BJ (cell line): ENCODE measurements around the gene LAMA2. TPM values are rescaled to one million over a fixed set of nuclear protein-coding genes. Genes with fewer than 3 reads are reported as not detected.

Experiments used
- CTCF ChIA-PET: fragments of 350-600 bp; formaldehyde crosslinking; extraction: SDS; loops from one replicate; lab custom pipeline; 2021; ENCODE audit warnings: antibody characterized with exemption, inconsistent platforms; lab: Yijun Ruan, JAX
- POLR2A ChIA-PET: fragments of 300-600 bp; sonication (Branson Sonifier 250); formaldehyde crosslinking; extraction: SDS; loops from one replicate; lab custom pipeline; 2021; ENCODE audit warnings: antibody characterized with exemption; lab: Charles Lee
- DNase-seq: peaks from one replicate; pipeline ENCODE4 v3.0.0-alpha.2; 2011; ENCODE audit warnings: low read depth
- H3K27me3 ChIP-seq: 2 replicates; pipeline ENCODE4 v1.6.0; 2011; ENCODE audit warnings: low read length; ENCODE audit not compliant: control insufficient read depth, insufficient read depth
- H3K36me3 ChIP-seq: 2 replicates; pipeline ENCODE4 v1.5.1; 2011; ENCODE audit warnings: low read length; ENCODE audit not compliant: control insufficient read depth, insufficient read depth
- H3K4me3 ChIP-seq: 2 replicates; pipeline ENCODE4 v1.5.1; 2011; ENCODE audit warnings: low read depth, mild to moderate bottlenecking, control low read depth, low read length
- polyA plus RNA-seq: library from polyadenylated mRNA; depleted of rRNA; stranded (reverse); fragments of >200 nt; gene quantifications from 2 replicates; pipeline ENCODE4 v1.2.3, GENCODE V29; 2011
- TF ChIP-seq, protein P1 (sequence below): IDR thresholded peaks from 2 replicates; pipeline ENCODE4 v1.5.1; 2011; ENCODE audit warnings: low read depth, mild to moderate bottlenecking, control low read depth, inconsistent platforms, low read length, moderate library complexity; ENCODE audit not compliant: insufficient read depth

LAMA2 gene
- polyA plus RNA-seq, 1 experiment, result 50.0 TPM

DNA sequence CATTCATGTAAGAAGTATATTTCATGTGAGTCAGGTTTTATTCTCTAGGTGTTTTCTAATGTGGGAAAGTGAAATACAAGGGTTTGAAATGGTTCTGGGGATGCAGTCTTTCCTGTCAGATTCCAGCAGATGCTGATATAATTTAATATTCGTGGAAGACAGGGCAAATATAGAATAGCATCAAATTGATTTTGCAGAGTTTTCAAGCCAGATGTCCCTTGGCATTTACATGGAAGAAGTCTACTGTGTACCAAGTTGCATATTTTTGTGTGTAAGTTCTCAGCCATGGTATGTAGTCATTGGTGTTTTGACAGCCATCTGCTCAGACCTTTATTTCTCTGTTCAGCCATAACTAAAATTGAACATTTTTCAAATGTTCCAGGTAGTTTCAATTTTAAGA is 143.7 kb downstream of the LAMA2 start:
- H3K4me3 ChIP-seq, result no peak overlapping the region
- TF ChIP-seq, protein P1, sequence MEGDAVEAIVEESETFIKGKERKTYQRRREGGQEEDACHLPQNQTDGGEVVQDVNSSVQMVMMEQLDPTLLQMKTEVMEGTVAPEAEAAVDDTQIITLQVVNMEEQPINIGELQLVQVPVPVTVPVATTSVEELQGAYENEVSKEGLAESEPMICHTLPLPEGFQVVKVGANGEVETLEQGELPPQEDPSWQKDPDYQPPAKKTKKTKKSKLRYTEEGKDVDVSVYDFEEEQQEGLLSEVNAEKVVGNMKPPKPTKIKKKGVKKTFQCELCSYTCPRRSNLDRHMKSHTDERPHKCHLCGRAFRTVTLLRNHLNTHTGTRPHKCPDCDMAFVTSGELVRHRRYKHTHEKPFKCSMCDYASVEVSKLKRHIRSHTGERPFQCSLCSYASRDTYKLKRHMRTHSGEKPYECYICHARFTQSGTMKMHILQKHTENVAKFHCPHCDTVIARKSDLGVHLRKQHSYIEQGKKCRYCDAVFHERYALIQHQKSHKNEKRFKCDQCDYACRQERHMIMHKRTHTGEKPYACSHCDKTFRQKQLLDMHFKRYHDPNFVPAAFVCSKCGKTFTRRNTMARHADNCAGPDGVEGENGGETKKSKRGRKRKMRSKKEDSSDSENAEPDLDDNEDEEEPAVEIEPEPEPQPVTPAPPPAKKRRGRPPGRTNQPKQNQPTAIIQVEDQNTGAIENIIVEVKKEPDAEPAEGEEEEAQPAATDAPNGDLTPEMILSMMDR, result no peak
- CTCF ChIA-PET, result no interaction called here
- no peaks in the 10 kb centered on the region for H3K27me3 ChIP-seq
- POLR2A ChIA-PET, result no interaction called here
- no peaks in the 10 kb centered on the region for H3K36me3 ChIP-seq
- DNase-seq, result no peak

DNA sequence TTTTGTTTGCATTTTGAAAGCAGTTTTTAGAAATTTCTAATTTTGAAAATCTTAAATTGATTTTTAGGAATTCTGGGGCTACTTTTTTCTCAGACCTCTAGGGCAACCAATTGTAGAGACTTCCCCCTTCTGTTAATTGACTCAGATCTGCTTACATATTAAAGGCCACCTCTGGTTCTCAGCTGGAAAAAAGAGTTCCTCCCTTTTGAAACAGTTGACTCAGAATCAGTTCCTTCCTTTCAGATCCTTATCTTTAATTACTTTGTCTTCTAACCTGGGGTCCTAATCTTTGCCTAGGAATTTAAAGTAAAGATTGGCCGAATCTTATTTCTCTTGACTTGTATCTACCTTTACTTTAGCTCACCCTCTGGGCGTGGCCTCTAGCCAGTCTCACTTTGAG is 146.8 kb downstream of the LAMA2 start:
- TF ChIP-seq, protein P1, result no peak
- CTCF ChIA-PET, result interaction anchor here (0.6 to 1.0 kb wide), 3 partner anchors 19 to 150 kb away, joined by 3 to 4 read pairs (median 4); no protein-coding TSS in a partner anchor
- Histone ChIP-seq H3K4me3 (no peak overlapping the region), H3K36me3 (no peaks in the 10 kb centered on the region), H3K27me3 (no peaks in the 10 kb centered on the region)
- POLR2A ChIA-PET, result no interaction called here
- DNase-seq, result no peak

DNA sequence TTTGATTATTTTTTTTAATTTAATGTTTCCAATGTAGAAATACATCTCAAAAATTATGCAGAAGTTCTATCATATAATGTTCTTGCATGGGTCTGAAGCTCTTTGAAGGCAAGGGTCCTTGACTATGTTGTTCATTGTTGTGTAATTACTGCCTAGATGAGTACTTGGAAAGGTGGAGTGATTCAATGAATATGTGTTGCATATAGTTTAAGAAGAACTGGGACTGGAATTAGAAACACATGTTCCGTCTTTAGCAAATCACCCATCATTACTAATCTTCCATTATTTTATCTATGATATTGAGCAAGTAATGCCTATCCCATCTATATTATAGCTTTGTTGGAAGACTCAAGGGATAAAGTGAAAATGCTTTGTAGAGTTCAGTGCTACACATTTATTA is 147.3 kb downstream of the LAMA2 start:
- POLR2A ChIA-PET, result no interaction called here
- Histone ChIP-seq H3K4me3 (no peak overlapping the region), H3K27me3 (no peaks in the 10 kb centered on the region), H3K36me3 (no peaks in the 10 kb centered on the region)
- CTCF ChIA-PET, result interaction anchor here (0.6 to 1.0 kb wide), 3 partner anchors 20 to 150 kb away, joined by 3 to 4 read pairs (median 4); no protein-coding TSS in a partner anchor
- TF ChIP-seq, protein P1, result no peak
- no peak for DNase-seq

DNA sequence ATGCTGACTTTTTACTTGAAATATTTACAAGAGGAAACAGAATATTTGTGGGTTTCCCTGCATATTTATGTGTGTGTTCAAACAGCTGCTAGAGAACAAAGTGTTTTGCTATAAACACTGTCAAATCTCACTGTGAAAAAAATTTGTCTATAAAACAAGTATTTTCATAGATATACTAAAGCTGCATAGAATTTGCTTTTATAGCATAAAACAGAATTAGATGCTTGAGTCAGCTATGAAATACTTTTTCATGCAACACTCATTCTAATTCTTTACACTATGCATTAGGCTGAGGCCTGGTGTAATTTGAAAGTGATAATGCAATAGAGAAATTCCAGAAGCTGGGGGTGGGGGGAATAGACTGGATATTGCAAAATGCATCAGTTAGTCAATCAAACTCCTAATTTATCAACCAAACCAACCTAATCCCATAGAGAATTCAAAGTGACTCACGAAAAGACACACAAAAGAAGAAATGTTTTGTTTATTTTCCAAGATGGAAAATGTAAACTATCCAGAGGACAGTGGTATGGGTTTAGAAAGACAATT is 148.2 kb downstream of the LAMA2 start:
- TF ChIP-seq, protein P1, result no peak
- H3K4me3 ChIP-seq, result no peak overlapping the region
- H3K36me3 ChIP-seq, result no peaks in the 10 kb centered on the region
- H3K27me3 ChIP-seq, result no peaks in the 10 kb centered on the region
- peak; percentile 94 for DNase-seq
- CTCF ChIA-PET, result interaction anchor here (0.7 kb wide), 1 partner anchor 220 kb away, joined by 3 read pairs; no protein-coding TSS in a partner anchor
- POLR2A ChIA-PET, result interaction anchor here (0.5 to 0.6 kb wide), 2 partner anchors 184 to 579 kb away, joined by 3 read pairs; no protein-coding TSS in a partner anchor

DNA sequence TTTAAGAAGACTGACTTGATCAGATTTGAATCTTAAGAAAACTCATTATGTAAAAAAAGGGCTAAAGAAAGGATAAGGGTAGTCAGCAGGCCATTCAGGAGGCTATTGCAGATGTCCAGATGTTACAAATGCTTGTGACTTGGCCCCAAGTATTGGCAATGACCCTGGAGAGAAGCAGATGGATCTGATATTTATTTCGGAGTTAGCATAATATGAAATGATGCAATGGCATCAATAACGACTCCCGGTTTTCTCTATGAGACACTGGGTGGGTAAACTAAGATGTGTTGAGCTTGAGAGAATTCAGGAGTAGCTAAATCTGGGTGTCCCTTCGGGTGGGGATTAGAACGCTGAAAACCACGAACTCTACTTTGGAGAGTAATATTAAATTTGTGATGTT is 149.7 kb downstream of the LAMA2 start:
- ChIA-PET POLR2A (no interaction called here), CTCF (interaction anchor here (1.0 kb wide), 2 partner anchors 12 to 221 kb away, joined by 3 read pairs; no protein-coding TSS in a partner anchor)
- TF ChIP-seq, protein P1, result no peak
- DNase-seq, result no peak
- no peaks in the 10 kb centered on the region for H3K36me3 ChIP-seq
- H3K27me3 ChIP-seq, result no peaks in the 10 kb centered on the region
- no peak overlapping the region for H3K4me3 ChIP-seq
